Prostate gland (tissue), 1 donor: ENCODE measurements around the gene SLC6A16.

Source experiments
- POLR2A ChIP-seq: fragments of 450-650 bp; IDR thresholded peaks from one replicate; pipeline ENCODE4 v1.6.1; 2016; ENCODE audit warnings: antibody characterized with exemption, mild to moderate bottlenecking
- POLR2AphosphoS5 ChIP-seq: sonication (generic); formaldehyde crosslinking; IDR thresholded peaks from one replicate; pipeline ENCODE4 v1.6.1; 2017; ENCODE audit warnings: antibody characterized with exemption

GRCh38 chr19:49247676-49248075, 77.3 kb downstream of the SLC6A16 start:
- TF ChIP-seq POLR2AphosphoS5 (no peak), POLR2A (no peak)
